ENCODE results near the gene PRKN.

DNA sequence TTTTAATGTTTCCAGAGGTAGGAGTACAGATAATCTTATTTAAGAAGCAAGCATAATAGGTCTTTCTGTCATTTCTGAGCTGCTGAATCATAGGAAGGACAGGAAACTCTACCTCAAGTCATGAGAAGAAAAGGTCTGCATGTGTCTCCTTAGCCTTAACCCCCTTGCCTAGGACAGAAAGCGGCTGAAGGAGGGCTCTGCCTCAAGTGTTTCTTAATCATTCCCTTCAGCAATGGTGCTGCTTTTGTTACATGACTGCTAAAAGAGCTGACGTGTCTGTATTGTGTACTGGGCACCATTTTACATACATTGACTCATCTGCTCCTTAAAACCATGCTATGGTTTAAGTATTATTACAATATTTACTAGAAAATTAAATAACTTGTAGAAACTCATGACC lies 889.7 kb downstream of the PRKN start:
- TF ChIP-seq CTCF (IDR thresholded peaks at IDR 0.05), result no peak
- TF ChIP-seq POLR2A (IDR thresholded peaks at IDR 0.05), result no peak

Measured in thyroid gland (tissue), 4 donors.